IMR-90 (cell line): ENCODE results near the gene PLEKHB1. TPM values are rescaled to one million over a fixed set of nuclear protein-coding genes. Genes with fewer than 3 reads are reported as not detected.

Experiments
- ATAC-seq: fragments of 200-7000 bp; cut with Tn5 transposase; 2 replicates; pipeline ENCODE4 v1.9.1; 2020; ENCODE audit warnings: low read depth, mild to moderate bottlenecking, moderate library complexity
- Bru-seq: library from RNA; stranded (reverse); fragments of 400-500 nt; gene quantifications from one replicate; lab custom pipeline; 2021; lab: Mats Ljungman, UMichigan
- BruChase-seq, 2 experiments: library from RNA; stranded (reverse); fragments of 400-500 nt; gene quantifications; one replicate each; lab custom pipeline; 2021; lab: Mats Ljungman, UMichigan
- BruUV-seq: library from RNA; stranded (reverse); fragments of 400-500 nt; replicated peaks from 2 replicates; lab custom pipeline; 2021; lab: Mats Ljungman, UMichigan
- CTCF ChIA-PET: fragments of 300-600 bp; formaldehyde crosslinking; extraction: SDS; loops from one replicate; lab custom pipeline; 2021; ENCODE audit warnings: antibody characterized with exemption; lab: Yijun Ruan, JAX
- POLR2A ChIA-PET: fragments of 300-600 bp; sonication (Branson Sonifier 250); formaldehyde crosslinking; loops from one replicate; lab custom pipeline; 2022; ENCODE audit warnings: antibody characterized with exemption; ENCODE audit not compliant: unreplicated experiment; lab: Charles Lee
- DNase-seq: peaks from one replicate; pipeline ENCODE4 v3.0.0; 2013
- H2AFZ ChIP-seq: replicated peaks from 2 replicates; pipeline ENCODE3; 2013; ENCODE audit warnings: low read length, mild to moderate bottlenecking; ENCODE audit not compliant: poor library complexity
- H2AK5ac ChIP-seq: 2 replicates; pipeline ENCODE4 v1.6.1; 2013; ENCODE audit warnings: low read depth, low read length, inconsistent platforms
- H2AK9ac ChIP-seq: replicated peaks from 2 replicates; pipeline ENCODE3; 2013; ENCODE audit warnings: mild to moderate bottlenecking, low read depth, low read length, moderate library complexity; ENCODE audit not compliant: poor library complexity
- H2BK120ac ChIP-seq: 2 replicates; pipeline ENCODE4 v1.6.1; 2013; ENCODE audit warnings: low read depth, low read length, inconsistent platforms
- H2BK15ac ChIP-seq: 3 replicates; pipeline ENCODE4 v1.6.1; 2013; ENCODE audit warnings: low read depth, low read length, inconsistent platforms
- H2BK20ac ChIP-seq: 2 replicates; pipeline ENCODE4 v1.6.1; 2013; ENCODE audit warnings: low read depth, mild to moderate bottlenecking, inconsistent platforms, low read length, moderate library complexity
- H2BK5ac ChIP-seq: 2 replicates; pipeline ENCODE4 v1.6.1; 2013; ENCODE audit warnings: mild to moderate bottlenecking, low read depth, low read length, inconsistent platforms; ENCODE audit not compliant: poor library complexity, severe bottlenecking
- H3K14ac ChIP-seq: replicated peaks from 2 replicates; pipeline ENCODE4 v1.6.1; 2013; ENCODE audit warnings: low read depth, low read length, inconsistent platforms
- H3K18ac ChIP-seq: 2 replicates; pipeline ENCODE4 v1.6.1; 2013; ENCODE audit warnings: low read depth, low read length, control low read depth
- H3K23ac ChIP-seq: 2 replicates; pipeline ENCODE4 v1.6.1; 2013; ENCODE audit warnings: low read depth, low read length, inconsistent platforms
- H3K27ac ChIP-seq: 2 replicates; pipeline ENCODE4 v1.5.1; 2013; ENCODE audit warnings: mild to moderate bottlenecking, control low read depth, low read length; ENCODE audit not compliant: insufficient read depth
- H3K27me3 ChIP-seq: 2 replicates; pipeline ENCODE4 v1.6.1; 2013; ENCODE audit warnings: low read length; ENCODE audit not compliant: control insufficient read depth, insufficient read depth
- H3K36me3 ChIP-seq: 2 replicates; pipeline ENCODE4 v1.6.1; 2013; ENCODE audit warnings: low read length, mixed read lengths; ENCODE audit not compliant: control insufficient read depth, insufficient read depth
- H3K4ac ChIP-seq: 2 replicates; pipeline ENCODE4 v1.6.1; 2013; ENCODE audit warnings: low read depth, low read length, inconsistent platforms
- H3K4me1 ChIP-seq: 2 replicates; pipeline ENCODE4 v1.6.1; 2013; ENCODE audit warnings: low read length, mixed read lengths; ENCODE audit not compliant: control insufficient read depth, insufficient read depth
- H3K4me2 ChIP-seq: 2 replicates; pipeline ENCODE4 v1.6.1; 2013; ENCODE audit warnings: low read depth, mild to moderate bottlenecking, control low read depth, low read length, moderate library complexity
- H3K4me3 ChIP-seq: 2 replicates; pipeline ENCODE4 v1.5.1; 2013; ENCODE audit warnings: low read depth, mild to moderate bottlenecking, control low read depth, low read length, moderate library complexity; ENCODE audit not compliant: insufficient read depth
- H3K56ac ChIP-seq: 2 replicates; pipeline ENCODE4 v1.6.1; 2013; ENCODE audit warnings: low read length, inconsistent platforms; ENCODE audit not compliant: insufficient read depth; ENCODE audit errors: extremely low read depth
- H3K79me1 ChIP-seq, 2 experiments: 2 replicates each; pipeline ENCODE4 v1.6.1; 2013; ENCODE audit warnings: low read length in 2 of 2, inconsistent platforms in 1 of 2, low read depth in 1 of 2
- H3K9ac ChIP-seq: 2 replicates; pipeline ENCODE4 v1.6.1; 2013; ENCODE audit warnings: low read depth, low read length, control low read depth
- H3K9me1 ChIP-seq: 2 replicates; pipeline ENCODE4 v1.6.1; 2013; ENCODE audit warnings: low read length, inconsistent platforms; ENCODE audit not compliant: insufficient read depth
- H3K9me3 ChIP-seq: 2 replicates; pipeline ENCODE4 v1.6.1; 2013; ENCODE audit warnings: low read length; ENCODE audit not compliant: control insufficient read depth, insufficient read depth
- H4K20me1 ChIP-seq: 2 replicates; pipeline ENCODE4 v1.6.1; 2013; ENCODE audit warnings: low read length, inconsistent platforms; ENCODE audit not compliant: insufficient read depth
- H4K5ac ChIP-seq: 2 replicates; pipeline ENCODE4 v1.6.1; 2013; ENCODE audit warnings: mild to moderate bottlenecking, low read depth, low read length, control low read depth
- H4K8ac ChIP-seq, 2 experiments: 2 replicates each; pipeline ENCODE4 v1.6.1; 2013; ENCODE audit warnings: low read depth in 2 of 2, low read length in 2 of 2, control low read depth in 1 of 2, inconsistent platforms in 1 of 2
- H4K91ac ChIP-seq: 2 replicates; pipeline ENCODE4 v1.6.1; 2013; ENCODE audit warnings: low read depth, low read length, inconsistent platforms; ENCODE audit not compliant: insufficient read depth
- BHLHE40 ChIP-seq: fragments of 150-350 bp; IDR thresholded peaks from 2 replicates; pipeline ENCODE4 v1.6.1; 2016; ENCODE audit warnings: mild to moderate bottlenecking, low read depth, low read length
- CEBPB ChIP-seq: IDR thresholded peaks from 2 replicates; pipeline ENCODE4 v1.6.1; 2012; ENCODE audit warnings: low read depth, low read length, improper control_type of control experiment
- CHD1 ChIP-seq: IDR thresholded peaks from 2 replicates; pipeline ENCODE4 v1.6.1; 2012; ENCODE audit warnings: low read depth, low read length, improper control_type of control experiment
- CTCF ChIP-seq: conservative IDR thresholded peaks from 2 replicates; pipeline ENCODE4 v1.5.1; 2012; ENCODE audit warnings: mild to moderate bottlenecking, low read depth, low read length, improper control_type of control experiment
- MAFK ChIP-seq: IDR thresholded peaks from 2 replicates; pipeline ENCODE4 v1.6.1; 2012; ENCODE audit warnings: low read depth, low read length, improper control_type of control experiment
- MAZ ChIP-seq: IDR thresholded peaks from 2 replicates; pipeline ENCODE4 v1.6.1; 2012; ENCODE audit warnings: low read depth, mild to moderate bottlenecking, low read length, improper control_type of control experiment, moderate library complexity, borderline replicate concordance
- MXI1 ChIP-seq: IDR thresholded peaks from 2 replicates; pipeline ENCODE4 v1.6.1; 2012; ENCODE audit warnings: low read depth, mild to moderate bottlenecking, low read length, moderate library complexity, borderline replicate concordance
- NFE2L2 ChIP-seq: fragments of 150-350 bp; IDR thresholded peaks from 2 replicates; pipeline ENCODE4 v1.6.1; 2016; ENCODE audit warnings: low read depth, mild to moderate bottlenecking, low read length
- POLR2A ChIP-seq: IDR thresholded peaks from 2 replicates; pipeline ENCODE4 v1.6.1; 2012; ENCODE audit warnings: mild to moderate bottlenecking, low read depth, low read length
- RCOR1 ChIP-seq: IDR thresholded peaks from 2 replicates; pipeline ENCODE4 v1.6.1; 2012; ENCODE audit warnings: mild to moderate bottlenecking, low read length, improper control_type of control experiment; ENCODE audit not compliant: insufficient replicate concordance
- USF2 ChIP-seq: fragments of 150-350 bp; IDR thresholded peaks from 2 replicates; pipeline ENCODE4 v1.6.1; 2017; ENCODE audit warnings: mild to moderate bottlenecking, antibody characterized with exemption, low read length, low read depth
- WGBS, 2 experiments: methylation state at CpG; one replicate each; pipeline versions ENCODE4 v1.1.5 to v1.1.7; 2013; ENCODE audit warnings: missing lambda C conversion rate in 2 of 2; ENCODE audit not compliant: insufficient read length in 1 of 2; ENCODE audit errors: extremely low coverage in 2 of 2; 5-methylcytosine and 5-hydroxymethylcytosine counted together
- dilution Hi-C: fragments of 300-500 bp; cut with HindIII; formaldehyde crosslinking; loops from one replicate; pipeline ENCODE4 v1.14.3; 2018; ENCODE audit warnings: low sequenced_read_pairs; ENCODE audit not compliant: unreplicated experiment
- in situ Hi-C: fragments of 300-500 bp; cut with MboI; formaldehyde crosslinking; loops from 3 replicates; pipeline ENCODE4 v1.14.3; 2019; ENCODE audit warnings: low sequenced_read_pairs, inconsistent platforms, mixed read lengths
- intact Hi-C: fragments of 100-400 bp; cut with micrococcal nuclease; formaldehyde crosslinking; loops from 2 replicates; pipeline ENCODE4 v1.10.0; 2022
- long read RNA-seq: library from polyadenylated mRNA; unstranded; transcript quantifications from one replicate; pipeline ENCODE4 v2.0.0, GENCODE V29; 2021; ENCODE audit not compliant: unreplicated experiment
- polyA plus RNA-seq, 3 experiments: library from polyadenylated mRNA; depleted of rRNA; stranded (reverse); fragments of >200 nt; gene quantifications; 2 replicates each; pipeline ENCODE4 v1.2.3, GENCODE V29; 2012; ENCODE audit warnings: low replicate concordance in 1 of 3
- total RNA-seq: library from RNA; depleted of rRNA; stranded (reverse); fragments of >200 nt; gene quantifications from 2 replicates; pipeline ENCODE4 v1.2.3, GENCODE V29; 2012; rRNA removed
- TF ChIP-seq, protein P1 (sequence below): fragments of 150-350 bp; IDR thresholded peaks from 2 replicates; pipeline ENCODE4 v1.6.1; 2016; ENCODE audit warnings: low read depth, mild to moderate bottlenecking, low read length, moderate library complexity, borderline replicate concordance

The PLEKHB1 gene, protein sequence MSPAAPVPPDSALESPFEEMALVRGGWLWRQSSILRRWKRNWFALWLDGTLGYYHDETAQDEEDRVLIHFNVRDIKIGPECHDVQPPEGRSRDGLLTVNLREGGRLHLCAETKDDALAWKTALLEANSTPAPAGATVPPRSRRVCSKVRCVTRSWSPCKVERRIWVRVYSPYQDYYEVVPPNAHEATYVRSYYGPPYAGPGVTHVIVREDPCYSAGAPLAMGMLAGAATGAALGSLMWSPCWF
- under 0.01 and 0.36 TPM in 2 replicates for total RNA-seq
- polyA plus RNA-seq (2012; rRNA removed) = 0.79 and 0.86 TPM in 2 replicates
- 0.89 and 1.6 TPM in 2 replicates for polyA plus RNA-seq (2012; cell fraction: cytosol; rRNA removed)
- 0.65 and 0.88 TPM in 2 replicates for polyA plus RNA-seq (2012; cell fraction: nucleus; rRNA removed; ENCODE audit: low replicate concordance)
- not detected for Bru-seq, nascent RNA
- BruChase-seq, experiment 1, labeled RNA remaining after a 6-hour chase = percentile 13 among the genes with signal in this experiment
- BruChase-seq, experiment 2, labeled RNA remaining after a 2-hour chase = percentile 9 among the genes with signal in this experiment
- long read RNA-seq = 0 reads

DNA sequence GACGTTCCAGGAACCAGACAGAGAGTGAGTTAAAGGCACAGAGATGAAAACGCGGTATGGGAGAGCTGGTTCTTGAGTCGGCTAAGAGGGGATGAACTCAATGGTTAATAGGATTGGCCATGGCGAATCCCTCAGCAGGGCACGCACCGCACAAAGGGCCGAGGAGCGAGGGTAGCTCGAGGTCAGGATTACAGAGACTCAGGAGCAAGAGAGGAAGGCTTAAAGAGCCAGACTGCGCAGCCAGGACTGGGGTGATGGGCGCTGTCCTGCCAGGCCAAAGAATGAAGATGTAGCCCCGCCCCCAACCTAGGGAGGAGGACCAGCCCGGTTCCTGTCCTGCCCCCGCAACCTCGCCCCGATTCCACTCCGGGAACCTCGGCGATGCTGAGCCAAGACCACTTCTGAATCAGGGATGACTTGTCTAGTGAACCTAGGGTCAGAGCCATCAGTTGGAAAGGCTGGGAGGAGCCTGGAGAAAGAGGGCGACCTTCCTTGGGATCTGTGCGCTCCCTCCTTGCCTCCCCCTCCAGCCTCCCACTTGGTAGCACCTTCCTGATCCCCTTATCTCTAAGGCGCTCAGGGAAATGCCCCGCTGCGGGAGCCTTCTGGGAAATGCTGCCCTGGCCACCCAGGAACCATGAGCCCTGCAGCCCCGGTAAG is at the start of gene PLEKHB1:
Gene PLEKHB1 (plus strand): TSS at position 610 of the 660 bp plus-strand sequence. CDS start 28 bp downstream, at position 638.
- Histone ChIP-seq H3K9ac (no peak within 1 kb of the TSS), H3K56ac (no peak within 1 kb of the TSS), H3K14ac (no peak within 1 kb of the TSS; the same call in 1 of the 2 replicates), H3K4me1 (peaks cover 2% of the 10 kb centered on the region; the same call in 1 of the 2 replicates), H4K8ac (no peak within 1 kb of the TSS), H3K36me3 (no peaks in the 10 kb centered on the region), H4K91ac (no peak within 1 kb of the TSS), H2AFZ (peak within 1 kb of the TSS; percentile 87), H2AK5ac (no peak within 1 kb of the TSS), H3K9me1 (no peaks in the 10 kb centered on the region; the same call in 1 of the 2 replicates), H3K23ac (no peak within 1 kb of the TSS; the same call in 1 of the 2 replicates), H2BK5ac (no peak within 1 kb of the TSS), H3K18ac (no peak within 1 kb of the TSS), H2BK20ac (no peak within 1 kb of the TSS), H4K5ac (no peak within 1 kb of the TSS), H4K20me1 (no peaks in the 10 kb centered on the region), H3K27ac (no peak within 1 kb of the TSS), H3K9me3 (no peaks in the 10 kb centered on the region), H3K79me1 (no peaks in the 10 kb centered on the region), H3K4me2 (no peak within 1 kb of the TSS), H3K27me3 (peaks cover 29% of the 10 kb centered on the region), H3K4me3 (no peak within 1 kb of the TSS), H2BK120ac (no peak within 1 kb of the TSS), H2BK15ac (no peak within 1 kb of the TSS), H2AK9ac (peak within 1 kb of the TSS; percentile 5), H3K4ac (no peak within 1 kb of the TSS)
- WGBS, 2 experiments = 31% methylated on average over 12 of the region's 26 CpGs; no CpG with 5 or more reads in 1 of the 2 experiments
- TF ChIP-seq, protein P1, sequence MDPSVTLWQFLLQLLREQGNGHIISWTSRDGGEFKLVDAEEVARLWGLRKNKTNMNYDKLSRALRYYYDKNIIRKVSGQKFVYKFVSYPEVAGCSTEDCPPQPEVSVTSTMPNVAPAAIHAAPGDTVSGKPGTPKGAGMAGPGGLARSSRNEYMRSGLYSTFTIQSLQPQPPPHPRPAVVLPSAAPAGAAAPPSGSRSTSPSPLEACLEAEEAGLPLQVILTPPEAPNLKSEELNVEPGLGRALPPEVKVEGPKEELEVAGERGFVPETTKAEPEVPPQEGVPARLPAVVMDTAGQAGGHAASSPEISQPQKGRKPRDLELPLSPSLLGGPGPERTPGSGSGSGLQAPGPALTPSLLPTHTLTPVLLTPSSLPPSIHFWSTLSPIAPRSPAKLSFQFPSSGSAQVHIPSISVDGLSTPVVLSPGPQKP = no peak
- TF ChIP-seq CTCF (no peak), NFE2L2 (no peak), MAZ (no peak), MXI1 (no peak), POLR2A (no peak), MAFK (no peak), CHD1 (no peak), USF2 (no peak), RCOR1 (no peak), BHLHE40 (no peak), CEBPB (no peak)
- no peak for ATAC-seq
- in situ Hi-C loops = no loop called here
- dilution Hi-C loops = no loop called here
- CTCF ChIA-PET = no interaction called here
- intact Hi-C loops = no loop called here
- POLR2A ChIA-PET = no interaction called here
- BruUV-seq = no TSS peak
- DNase-seq = no peak
